Measurements from ENCODE around the gene ITGB2. TPM values are rescaled to one million over a fixed set of nuclear protein-coding genes. Genes with fewer than 3 reads are reported as not detected.
"Not testable (repeated sequence)": the region's sequence is repeated elsewhere in the genome, so short reads cannot be mapped to it uniquely, and the experiment has no call there.

The ITGB2 gene
- polyA plus RNA-seq, 1 donor: 17.1 TPM

DNA sequence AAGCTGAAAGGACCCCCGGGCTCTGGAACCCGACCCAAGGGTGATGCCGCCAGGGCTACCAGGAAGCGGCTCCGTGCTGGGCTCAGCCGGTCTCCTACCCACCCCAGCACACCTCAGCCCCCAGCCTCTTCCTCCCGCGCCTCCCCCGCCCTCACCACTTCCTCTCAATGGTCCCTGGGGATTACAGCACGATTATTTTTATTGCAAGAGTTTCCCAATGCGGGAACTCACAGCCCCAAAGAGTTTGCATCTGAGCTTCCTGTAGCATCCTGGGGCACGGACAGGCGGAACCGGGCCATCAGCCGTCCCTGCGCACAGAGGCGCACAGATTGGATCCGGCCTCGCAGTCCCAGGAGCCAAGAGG lies 10.4 kb upstream of the ITGB2 start:
- Histone ChIP-seq H3K36me3 (ENCODE audit: control insufficient read depth, insufficient read depth, low read length) (no peaks in the 10 kb centered on the region), H3K9me3 (ENCODE audit: control insufficient read depth, low read depth, low read length) (peaks cover 13% of the 10 kb centered on the region), H3K27me3 (ENCODE audit: control insufficient read depth, insufficient read depth, low read length) (peaks cover 79% of the 10 kb centered on the region), H3K4me1 (ENCODE audit: control insufficient read depth, insufficient read depth, low read length) (peaks cover 13% of the 10 kb centered on the region), H3K27ac (ENCODE audit: low read length) (no peak overlapping the region), H3K4me3 (ENCODE audit: low read length) (no peak overlapping the region)
- no CpG with 5 or more reads among the region's 19 CpGs for WGBS (ENCODE audit: insufficient coverage, low lambda C conversion rate)
- peak in 1 of 2 donors; percentile 21 for DNase-seq

DNA sequence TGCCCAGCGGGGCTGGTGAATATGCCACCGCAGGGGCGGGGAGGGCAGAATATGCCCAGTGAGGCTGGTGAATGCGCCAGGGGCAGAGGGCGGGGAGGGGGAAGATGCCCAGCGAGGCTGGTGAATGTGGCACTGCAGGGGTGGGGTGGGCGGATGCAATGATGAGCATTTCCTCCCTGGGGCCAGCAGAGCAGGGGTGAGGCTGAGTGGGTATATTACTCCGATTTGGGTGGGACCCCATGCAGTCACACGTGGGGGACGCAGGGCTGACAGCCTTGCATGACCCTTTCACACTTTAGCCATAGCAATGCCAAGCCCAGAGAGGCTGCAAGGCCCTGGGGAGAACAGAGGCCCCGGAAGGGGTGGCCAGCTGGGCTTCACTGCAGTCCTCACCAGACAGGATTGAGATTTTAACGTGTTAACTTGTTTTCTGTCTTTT lies 9.9 kb upstream of the ITGB2 start:
- peaks cover 81% of the 10 kb centered on the region for H3K27me3 ChIP-seq (ENCODE audit: control insufficient read depth, insufficient read depth, low read length)
- H3K36me3 ChIP-seq (ENCODE audit: control insufficient read depth, insufficient read depth, low read length): no peaks in the 10 kb centered on the region
- no peak for DNase-seq
- 20% methylated on average over 1 of the region's 12 CpGs for WGBS (ENCODE audit: insufficient coverage, low lambda C conversion rate)
- H3K9me3 ChIP-seq (ENCODE audit: control insufficient read depth, low read depth, low read length): peaks cover 13% of the 10 kb centered on the region
- no peak overlapping the region for H3K4me3 ChIP-seq (ENCODE audit: low read length)
- H3K4me1 ChIP-seq (ENCODE audit: control insufficient read depth, insufficient read depth, low read length): peaks cover 13% of the 10 kb centered on the region
- H3K27ac ChIP-seq (ENCODE audit: low read length): no peak overlapping the region

DNA sequence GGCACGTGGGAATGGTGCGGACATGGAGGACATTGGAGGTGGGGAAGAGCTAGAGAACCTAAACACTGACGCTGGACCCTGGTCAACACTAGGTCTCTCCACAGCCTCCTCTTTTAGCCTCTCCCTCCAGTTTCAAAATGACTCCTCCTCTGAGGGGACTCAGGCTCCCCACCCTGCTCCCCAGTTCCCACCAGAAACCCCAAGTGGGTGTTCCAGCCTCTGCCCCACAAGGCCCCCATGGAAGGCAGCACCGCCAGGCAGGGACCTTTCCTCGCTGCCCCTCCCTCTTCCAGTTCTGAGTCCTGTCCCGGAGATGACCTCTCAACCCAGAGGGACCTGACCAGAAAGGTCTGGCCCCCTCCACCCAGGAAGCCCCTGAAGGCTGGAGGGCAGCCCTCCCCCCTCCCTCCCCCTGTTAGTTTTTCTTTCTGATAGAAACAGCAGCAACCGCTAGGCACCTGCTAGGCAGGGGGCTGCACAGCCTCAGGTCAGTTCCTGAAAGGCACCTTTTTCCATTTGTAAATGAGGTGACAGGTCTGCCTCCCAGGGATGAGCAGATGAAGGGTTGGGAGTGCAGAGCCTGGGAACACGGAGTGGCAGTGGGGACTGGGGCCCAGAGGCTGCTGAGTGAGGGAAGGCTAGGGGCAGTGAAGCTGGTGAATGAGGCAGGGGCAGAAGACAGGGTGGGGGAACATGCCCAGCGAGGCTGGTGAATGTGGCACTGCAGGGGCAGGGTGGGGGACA lies 9.3 kb upstream of the ITGB2 start:
- Histone ChIP-seq H3K27me3 (ENCODE audit: control insufficient read depth, insufficient read depth, low read length) (peaks cover 81% of the 10 kb centered on the region), H3K27ac (ENCODE audit: low read length) (no peak overlapping the region), H3K9me3 (ENCODE audit: control insufficient read depth, low read depth, low read length) (peaks cover 13% of the 10 kb centered on the region), H3K36me3 (ENCODE audit: control insufficient read depth, insufficient read depth, low read length) (no peaks in the 10 kb centered on the region), H3K4me1 (ENCODE audit: control insufficient read depth, insufficient read depth, low read length) (peaks cover 13% of the 10 kb centered on the region), H3K4me3 (ENCODE audit: low read length) (no peak overlapping the region)
- 60% methylated on average over 4 of the region's 9 CpGs for WGBS (ENCODE audit: insufficient coverage, low lambda C conversion rate)
- no peak for DNase-seq

DNA sequence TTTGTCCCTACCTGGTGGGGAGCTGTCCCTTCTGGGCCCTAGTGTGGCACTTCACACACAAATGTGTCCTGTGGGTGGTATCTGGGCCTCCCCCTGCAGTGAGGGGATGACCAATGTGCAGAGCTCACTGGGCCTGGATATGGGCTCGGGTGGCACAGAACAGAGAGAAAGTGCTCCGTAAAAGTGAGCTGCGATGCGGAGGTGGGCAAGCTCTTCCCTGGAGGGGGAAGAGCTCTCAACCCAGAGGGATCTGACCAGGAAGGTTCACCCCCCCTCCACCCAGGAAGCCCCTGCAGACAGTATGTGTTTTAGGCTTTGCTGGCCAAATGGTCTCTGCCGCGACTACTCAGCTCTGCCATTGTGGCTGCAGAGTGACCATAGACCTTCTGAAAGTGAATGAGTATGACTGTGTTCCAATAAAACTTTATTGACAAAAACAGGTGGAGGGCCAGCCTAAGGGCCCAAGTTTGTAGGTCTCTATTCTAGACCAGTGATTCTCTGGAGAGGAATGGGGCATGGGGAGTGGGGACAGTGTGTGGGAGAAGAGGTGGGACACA lies 8.6 kb upstream of the ITGB2 start:
- H3K9me3 ChIP-seq (ENCODE audit: control insufficient read depth, low read depth, low read length): peaks cover 13% of the 10 kb centered on the region
- H3K4me3 ChIP-seq (ENCODE audit: low read length): no peak overlapping the region
- H3K4me1 ChIP-seq (ENCODE audit: control insufficient read depth, insufficient read depth, low read length): peaks cover 13% of the 10 kb centered on the region
- no peaks in the 10 kb centered on the region for H3K36me3 ChIP-seq (ENCODE audit: control insufficient read depth, insufficient read depth, low read length)
- no peak overlapping the region for H3K27ac ChIP-seq (ENCODE audit: low read length)
- peaks cover 83% of the 10 kb centered on the region for H3K27me3 ChIP-seq (ENCODE audit: control insufficient read depth, insufficient read depth, low read length)
- no CpG with 5 or more reads among the region's 6 CpGs for WGBS (ENCODE audit: insufficient coverage, low lambda C conversion rate)
- DNase-seq: no peak

DNA sequence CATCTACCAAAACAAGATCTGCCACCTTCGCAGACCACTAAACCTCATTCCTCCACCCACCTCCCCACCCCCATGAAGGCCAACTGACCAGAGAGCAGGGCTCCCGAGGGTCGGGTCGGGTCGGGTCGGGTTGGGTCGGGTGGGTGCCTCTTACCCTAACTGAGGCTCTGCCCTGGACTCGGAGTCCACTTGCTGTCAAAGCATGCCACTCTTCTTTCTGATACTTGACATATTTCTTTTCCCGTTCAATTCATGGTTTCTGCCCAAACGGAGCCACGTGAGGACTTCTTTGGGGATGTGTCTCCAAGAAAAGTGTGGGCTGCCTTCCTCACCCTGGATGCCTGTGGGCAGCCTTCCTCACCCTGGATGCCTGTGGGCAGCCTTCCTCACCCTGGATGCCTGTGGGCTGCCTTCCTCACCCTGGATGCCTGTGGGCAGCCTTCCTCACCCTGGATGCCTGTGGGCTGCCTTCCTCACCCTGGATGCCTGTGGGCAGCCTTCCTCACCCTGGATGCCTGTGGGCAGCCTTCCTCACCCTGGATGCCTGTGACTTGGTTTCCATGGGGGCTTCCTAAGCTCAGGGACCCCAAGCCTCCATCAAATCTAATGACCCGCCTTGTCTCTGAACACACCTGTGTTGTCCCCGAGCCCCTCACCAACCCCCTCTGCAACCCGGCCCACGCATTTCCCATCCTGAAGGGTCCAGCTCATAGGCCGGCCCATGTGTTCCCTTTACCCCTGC lies 8.0 kb upstream of the ITGB2 start:
- H3K4me3 ChIP-seq (ENCODE audit: low read length): not testable (repeated sequence)
- peaks cover 13% of the 10 kb centered on the region for H3K4me1 ChIP-seq (ENCODE audit: control insufficient read depth, insufficient read depth, low read length)
- no CpG with 5 or more reads among the region's 16 CpGs for WGBS (ENCODE audit: insufficient coverage, low lambda C conversion rate)

DNA sequence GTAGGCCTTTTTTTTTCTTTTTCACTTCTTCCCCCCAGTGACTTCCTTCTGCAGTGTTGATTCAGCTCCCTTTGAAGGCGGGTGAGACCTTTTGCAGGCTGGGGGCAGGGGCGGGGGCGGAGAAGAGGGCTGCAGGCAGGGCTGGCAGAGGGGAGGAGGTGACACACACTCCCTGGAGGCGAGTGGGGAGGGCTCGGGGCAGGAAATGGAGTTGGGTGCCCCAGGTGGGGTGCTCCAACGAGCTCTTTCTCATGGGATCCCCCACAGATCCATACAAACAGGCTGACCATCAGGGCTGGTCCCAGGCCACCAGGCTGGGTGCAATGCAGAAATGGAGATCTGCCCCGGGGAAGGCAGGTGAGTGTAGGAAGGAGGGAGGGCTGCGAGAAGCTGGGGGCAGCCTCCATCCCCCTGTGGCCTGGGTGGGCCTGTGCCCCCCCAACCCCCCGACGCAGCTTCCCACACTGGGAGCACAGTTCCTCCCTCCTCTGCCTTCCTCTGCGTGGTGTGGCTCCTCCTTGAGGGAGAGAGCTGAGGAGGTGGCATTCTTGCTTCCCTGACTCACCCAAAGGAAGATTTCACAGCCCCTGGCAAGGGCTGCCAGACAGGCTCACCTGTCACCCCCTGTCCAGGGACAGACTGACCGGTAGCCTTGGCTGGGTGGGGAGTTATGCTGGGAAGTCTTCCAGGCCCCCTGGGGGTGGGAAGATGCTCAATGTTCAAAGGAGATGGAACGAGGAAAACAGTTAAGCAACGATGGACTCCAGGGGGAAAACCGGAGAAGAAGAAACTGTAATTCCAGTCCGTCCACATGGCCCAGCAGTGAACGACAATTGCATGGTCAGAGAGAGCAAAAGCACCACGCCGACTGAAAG lies 7.1 kb upstream of the ITGB2 start:
- WGBS (ENCODE audit: insufficient coverage, low lambda C conversion rate): no CpG with 5 or more reads among the region's 19 CpGs
- Histone ChIP-seq H3K4me3 (ENCODE audit: low read length) (no peak overlapping the region), H3K27me3 (ENCODE audit: control insufficient read depth, insufficient read depth, low read length) (peaks cover 76% of the 10 kb centered on the region), H3K27ac (ENCODE audit: low read length) (no peak overlapping the region), H3K4me1 (ENCODE audit: control insufficient read depth, insufficient read depth, low read length) (peaks cover 10% of the 10 kb centered on the region), H3K36me3 (ENCODE audit: control insufficient read depth, insufficient read depth, low read length) (no peaks in the 10 kb centered on the region), H3K9me3 (ENCODE audit: control insufficient read depth, low read depth, low read length) (peaks cover 13% of the 10 kb centered on the region)
- DNase-seq: no peak

More for the DNA sequence above, 8.0 kb upstream of the ITGB2 start:
- H3K27me3 ChIP-seq (ENCODE audit: control insufficient read depth, insufficient read depth, low read length): peaks cover 81% of the 10 kb centered on the region
- H3K27ac ChIP-seq (ENCODE audit: low read length); H3K36me3 ChIP-seq (ENCODE audit: control insufficient read depth, insufficient read depth, low read length); DNase-seq: not testable (repeated sequence)
- H3K9me3 ChIP-seq (ENCODE audit: control insufficient read depth, low read depth, low read length): peaks cover 13% of the 10 kb centered on the region

DNA sequence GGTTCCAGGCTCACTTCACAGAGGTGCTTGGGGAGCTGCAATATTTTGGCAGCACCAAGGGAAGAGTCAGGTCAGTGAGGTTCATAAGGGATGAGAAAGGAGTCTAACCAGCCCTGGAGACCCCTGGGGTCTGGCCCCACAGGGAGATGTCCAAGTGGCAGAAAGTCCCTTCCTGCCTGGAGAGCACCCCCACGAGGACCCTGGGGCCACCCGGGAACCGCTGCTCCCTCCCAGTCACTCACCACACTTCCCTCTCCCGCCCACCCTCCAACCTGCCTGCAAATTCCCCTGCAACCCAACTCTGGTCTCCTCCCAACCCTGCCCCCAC lies 6.5 kb upstream of the ITGB2 start:
- peaks cover 73% of the 10 kb centered on the region for H3K27me3 ChIP-seq (ENCODE audit: control insufficient read depth, insufficient read depth, low read length)
- WGBS (ENCODE audit: insufficient coverage, low lambda C conversion rate): no CpG with 5 or more reads among the region's 4 CpGs
- H3K4me1 ChIP-seq (ENCODE audit: control insufficient read depth, insufficient read depth, low read length): peaks cover 9% of the 10 kb centered on the region
- no peaks in the 10 kb centered on the region for H3K36me3 ChIP-seq (ENCODE audit: control insufficient read depth, insufficient read depth, low read length)
- no peak overlapping the region for H3K4me3 ChIP-seq (ENCODE audit: low read length)
- DNase-seq: no peak
- H3K9me3 ChIP-seq (ENCODE audit: control insufficient read depth, low read depth, low read length): peaks cover 13% of the 10 kb centered on the region
- no peak overlapping the region for H3K27ac ChIP-seq (ENCODE audit: low read length)

DNA sequence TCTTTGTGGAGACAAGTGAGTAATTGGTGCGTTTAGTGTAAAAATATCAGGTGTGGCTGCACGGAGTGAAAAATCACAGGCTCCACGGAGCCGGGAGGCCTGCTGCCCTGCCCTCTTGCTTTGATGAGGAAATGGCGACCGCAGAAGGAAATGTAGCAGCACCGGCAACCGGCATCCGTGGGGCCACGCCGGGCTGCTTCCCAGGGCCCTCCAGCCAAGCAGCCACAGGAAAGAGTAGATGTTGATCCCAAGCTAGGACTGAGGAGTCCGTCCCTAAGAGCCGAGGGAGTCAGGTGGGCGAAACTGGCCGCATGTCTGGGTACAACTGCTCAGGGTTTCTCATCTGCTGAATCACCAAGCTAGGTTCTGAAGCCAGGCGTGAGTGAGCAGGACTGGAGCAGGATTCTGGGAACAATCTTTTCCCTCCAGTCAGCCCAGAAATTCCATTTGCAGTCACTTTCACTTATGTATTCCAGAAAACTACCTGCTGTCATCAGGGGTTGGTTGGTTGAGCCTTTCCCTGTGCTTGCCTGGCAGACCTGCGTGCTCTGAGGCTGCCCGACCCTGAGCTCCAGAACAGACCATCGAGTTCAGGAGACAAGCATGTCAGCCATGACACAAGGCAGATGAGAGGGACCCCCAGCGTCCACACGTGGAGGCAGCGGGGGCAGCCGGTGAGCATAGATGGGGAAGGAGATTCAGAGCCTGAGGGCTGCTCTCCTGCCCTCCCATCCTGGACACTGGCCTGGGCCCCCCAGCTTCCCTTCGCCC lies 5.8 kb upstream of the ITGB2 start:
- Histone ChIP-seq H3K36me3 (ENCODE audit: control insufficient read depth, insufficient read depth, low read length) (no peaks in the 10 kb centered on the region), H3K4me3 (ENCODE audit: low read length) (no peak overlapping the region), H3K4me1 (ENCODE audit: control insufficient read depth, insufficient read depth, low read length) (peaks cover 6% of the 10 kb centered on the region), H3K27ac (ENCODE audit: low read length) (no peak overlapping the region), H3K9me3 (ENCODE audit: control insufficient read depth, low read depth, low read length) (peaks cover 7% of the 10 kb centered on the region), H3K27me3 (ENCODE audit: control insufficient read depth, insufficient read depth, low read length) (peaks cover 66% of the 10 kb centered on the region)
- no peak for DNase-seq
- WGBS (ENCODE audit: insufficient coverage, low lambda C conversion rate): 100% methylated on average over 1 of the region's 24 CpGs

DNA sequence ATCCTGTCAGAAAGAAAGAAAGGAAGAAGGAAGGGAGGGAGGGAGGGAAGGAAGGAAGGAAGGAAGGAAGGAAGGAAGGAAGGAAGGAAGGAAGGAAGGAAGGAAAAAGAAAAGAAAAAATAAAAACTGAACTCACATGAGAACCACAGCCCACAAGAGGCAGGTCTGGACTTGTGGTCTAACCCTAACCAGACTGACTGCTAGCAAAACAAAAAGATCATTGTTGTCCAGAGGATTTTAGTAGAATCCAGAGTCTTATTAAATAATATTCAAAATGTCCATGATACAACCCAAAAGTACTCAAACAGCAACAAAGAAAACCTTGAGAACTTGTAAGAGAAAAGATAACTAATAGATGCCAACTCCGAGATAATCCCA lies 4.7 kb upstream of the ITGB2 start:
- Histone ChIP-seq H3K9me3 (ENCODE audit: control insufficient read depth, low read depth, low read length) (peaks cover 9% of the 10 kb centered on the region), H3K36me3 (ENCODE audit: control insufficient read depth, insufficient read depth, low read length) (no peaks in the 10 kb centered on the region), H3K4me1 (ENCODE audit: control insufficient read depth, insufficient read depth, low read length) (no peaks in the 10 kb centered on the region), H3K4me3 (ENCODE audit: low read length) (no peak overlapping the region), H3K27ac (ENCODE audit: low read length) (no peak overlapping the region), H3K27me3 (ENCODE audit: control insufficient read depth, insufficient read depth, low read length) (peaks cover 54% of the 10 kb centered on the region)
- no CpG with 5 or more reads among the region's 1 CpG for WGBS (ENCODE audit: insufficient coverage, low lambda C conversion rate)
- DNase-seq: no peak
